ENCODE data around the gene PTPRR. TPM values are rescaled to one million over a fixed set of nuclear protein-coding genes. Genes with fewer than 3 reads are reported as not detected.

PTPRR gene
- total and polyA plus RNA-seq, 12 donors = 0.20 to 1.7 (median 0.74) TPM

- no peak for DNase-seq
- H3K27me3 ChIP-seq = peaks cover 0 to 19% (median 0%) of the 10 kb centered on the region in 7 donors
- no peaks in the 10 kb centered on the region for H3K36me3 ChIP-seq
- TF ChIP-seq CTCF (IDR thresholded peaks at IDR 0.05) = no peak
- no peaks in the 10 kb centered on the region for H3K4me1 ChIP-seq
- intact Hi-C loops (cut with DNase I) = no loop called here
- ATAC-seq = no peak
- no peak overlapping the region for H3K4me3 ChIP-seq
- no peak overlapping the region for H3K27ac ChIP-seq
- H3K9me3 ChIP-seq = no peaks in the 10 kb centered on the region
- WGBS, 2 donors = 48 to 62% methylated on average over 1 of the region's 1 CpG
Measured at GRCh38 chr12:70910666-70911065, 9.9 kb downstream of the PTPRR start.

- intact Hi-C loops (cut with DNase I) = no loop called here
- Histone ChIP-seq H3K4me3 (no peak overlapping the region), H3K27ac (no peak overlapping the region), H3K36me3 (no peaks in the 10 kb centered on the region), H3K4me1 (no peaks in the 10 kb centered on the region), H3K9me3 (no peaks in the 10 kb centered on the region), H3K27me3 (peaks cover 0 to 12% (median 0%) of the 10 kb centered on the region in 7 donors)
- ATAC-seq (no peak), DNase-seq (no peak)
- 71 to 91% methylated on average over 1 of the region's 1 CpG for WGBS, 2 donors
- no peak for TF ChIP-seq CTCF (IDR thresholded peaks at IDR 0.05)
Measured at GRCh38 chr12:70908978-70909377, 11.6 kb downstream of the PTPRR start.

- DNase-seq (no peak), ATAC-seq (no peak)
- H3K36me3 ChIP-seq = no peaks in the 10 kb centered on the region
- intact Hi-C loops (cut with DNase I) = no loop called here
- H3K4me3 ChIP-seq = no peak overlapping the region
- no peak overlapping the region for H3K27ac ChIP-seq
- H3K27me3 ChIP-seq = no peaks in the 10 kb centered on the region
- no peaks in the 10 kb centered on the region for H3K9me3 ChIP-seq
- 78 to 83% methylated on average over 2 of the region's 2 CpGs for WGBS, 2 donors
- TF ChIP-seq CTCF (IDR thresholded peaks at IDR 0.05) = no peak
- H3K4me1 ChIP-seq = no peaks in the 10 kb centered on the region
Measured at GRCh38 chr12:70907412-70907811, 13.1 kb downstream of the PTPRR start.

GRCh38 chr12:70895956-70896355, 24.6 kb downstream of the PTPRR start:
- intact Hi-C loops (cut with DNase I) = no loop called here
- WGBS, 2 donors = 96 to 100% methylated on average over 1 of the region's 1 CpG
- no peak for ATAC-seq
- TF ChIP-seq CTCF (IDR thresholded peaks at IDR 0.05) = no peak
- Histone ChIP-seq H3K36me3 (no peaks in the 10 kb centered on the region), H3K4me1 (no peaks in the 10 kb centered on the region), H3K27me3 (peaks cover 0 to 4% (median 0%) of the 10 kb centered on the region in 7 donors), H3K27ac (no peak overlapping the region), H3K9me3 (peaks cover 0 to 9% (median 0%) of the 10 kb centered on the region in 11 donors), H3K4me3 (no peak overlapping the region)
- no peak for DNase-seq

All from heart right ventricle (tissue), 16 donors.